Mucosa of descending colon (tissue), 3 donors: ENCODE measurements around the gene NR1H4. TPM values are rescaled to one million over a fixed set of nuclear protein-coding genes. Genes with fewer than 3 reads are reported as not detected.

ENCODE experiments used
- ATAC-seq: fragments of 200-7000 bp; cut with Tn5 transposase; one replicate; pipeline ENCODE4 v1.9.1; 2020; ENCODE audit warnings: mild to moderate bottlenecking, moderate library complexity
- DNase-seq, 3 donors: peaks; one replicate each; pipeline ENCODE4 v3.0.0-alpha.2; 2020
- H3K36me3 ChIP-seq: fragments of 200-600 bp; one replicate; pipeline ENCODE4 v1.8.0; 2021; ENCODE audit warnings: low read depth, mild to moderate bottlenecking
- H3K4me1 ChIP-seq: fragments of 200-600 bp; one replicate; pipeline ENCODE4 v1.8.0; 2021; ENCODE audit warnings: low read depth, mild to moderate bottlenecking
- H3K4me3 ChIP-seq: fragments of 200-600 bp; one replicate; pipeline ENCODE4 v1.8.0; 2021; ENCODE audit warnings: mild to moderate bottlenecking
- H3K9me3 ChIP-seq: fragments of 200-600 bp; one replicate; pipeline ENCODE4 v1.8.0; 2021; ENCODE audit warnings: mild to moderate bottlenecking
- intact Hi-C, 2 donors: fragments of 100-400 bp; cut with DNase I in 1 of 2; cut with micrococcal nuclease in 1 of 2; formaldehyde crosslinking; loops; one replicate each; pipeline versions ENCODE4 v1.11.0 to v1.11.1; 2022; cut with DNase I, micrococcal nuclease
- total RNA-seq, 3 donors: library from RNA; stranded (reverse); fragmentation: NEBNext Ultra II Directional in 2 of 3; extraction: Animal tissue kit (Norgen Biotek cat#: 25700) in 2 of 3; gene quantifications; one replicate each; pipeline versions ENCODE4 v1.2.1 to v1.2.4, GENCODE V29; 2021 to 2023
- TF ChIP-seq, protein P1 (sequence below): fragments of 200-600 bp; IDR thresholded peaks from one replicate; pipeline ENCODE4 v1.8.0; 2022; ENCODE audit warnings: antibody characterized with exemption, mild to moderate bottlenecking
- donor health status: DM: no; HTN: no; CAD: no; lungs with moderate emphysema.
- donor health status: DM: no; HTN: no; CAD: no.
- donor health status: DM: no; HTN: yes; CAD: no.

NR1H4 gene
- total RNA-seq, 3 donors from 2014 or later = 9.4 to 17.6 (median 13.8) TPM

DNA sequence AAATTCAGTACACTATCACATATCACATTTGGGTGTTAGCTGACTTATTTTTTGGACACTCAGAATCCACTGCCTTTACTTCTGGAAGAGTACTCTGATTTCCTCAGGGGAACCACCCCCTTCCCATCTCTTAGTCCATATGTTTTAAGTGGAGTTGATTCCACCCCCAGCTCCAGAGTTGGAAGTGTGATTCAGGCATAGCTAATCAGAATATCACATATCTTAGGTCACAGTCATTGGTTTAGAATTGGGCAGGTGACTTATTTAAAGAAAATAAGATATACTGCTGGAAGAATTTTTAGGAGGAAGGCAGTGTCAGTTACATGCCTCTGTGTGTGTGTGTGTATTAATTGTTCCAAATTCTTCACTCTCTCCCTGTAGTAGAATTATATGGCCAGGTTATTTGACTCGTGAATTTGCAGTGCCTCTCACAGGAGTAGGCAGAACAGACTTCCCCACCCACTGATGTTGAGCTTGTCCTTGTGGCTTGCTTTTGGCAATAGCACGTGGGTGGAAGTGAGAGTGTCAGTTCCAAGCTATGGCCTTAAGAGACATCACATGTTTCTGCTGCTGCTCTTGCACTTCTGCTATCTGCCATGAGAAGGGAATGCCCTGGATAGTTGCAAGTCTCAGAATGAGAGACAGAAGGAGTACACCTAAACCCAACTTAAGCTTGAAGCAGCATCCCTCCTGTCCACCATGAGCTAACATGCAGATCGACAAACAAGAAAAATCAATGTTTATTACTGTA is 93.4 kb downstream of the NR1H4 start:
- DNase-seq (peak in 1 of 3 donors; percentile 40), ATAC-seq (peak; percentile 49)
- H3K36me3 ChIP-seq = no peaks in the 10 kb centered on the region
- no peak overlapping the region for H3K4me3 ChIP-seq
- no peaks in the 10 kb centered on the region for H3K4me1 ChIP-seq
- TF ChIP-seq, protein P1, sequence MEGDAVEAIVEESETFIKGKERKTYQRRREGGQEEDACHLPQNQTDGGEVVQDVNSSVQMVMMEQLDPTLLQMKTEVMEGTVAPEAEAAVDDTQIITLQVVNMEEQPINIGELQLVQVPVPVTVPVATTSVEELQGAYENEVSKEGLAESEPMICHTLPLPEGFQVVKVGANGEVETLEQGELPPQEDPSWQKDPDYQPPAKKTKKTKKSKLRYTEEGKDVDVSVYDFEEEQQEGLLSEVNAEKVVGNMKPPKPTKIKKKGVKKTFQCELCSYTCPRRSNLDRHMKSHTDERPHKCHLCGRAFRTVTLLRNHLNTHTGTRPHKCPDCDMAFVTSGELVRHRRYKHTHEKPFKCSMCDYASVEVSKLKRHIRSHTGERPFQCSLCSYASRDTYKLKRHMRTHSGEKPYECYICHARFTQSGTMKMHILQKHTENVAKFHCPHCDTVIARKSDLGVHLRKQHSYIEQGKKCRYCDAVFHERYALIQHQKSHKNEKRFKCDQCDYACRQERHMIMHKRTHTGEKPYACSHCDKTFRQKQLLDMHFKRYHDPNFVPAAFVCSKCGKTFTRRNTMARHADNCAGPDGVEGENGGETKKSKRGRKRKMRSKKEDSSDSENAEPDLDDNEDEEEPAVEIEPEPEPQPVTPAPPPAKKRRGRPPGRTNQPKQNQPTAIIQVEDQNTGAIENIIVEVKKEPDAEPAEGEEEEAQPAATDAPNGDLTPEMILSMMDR = no peak
- no peaks in the 10 kb centered on the region for H3K9me3 ChIP-seq
- intact Hi-C loops = no loop called here

DNA sequence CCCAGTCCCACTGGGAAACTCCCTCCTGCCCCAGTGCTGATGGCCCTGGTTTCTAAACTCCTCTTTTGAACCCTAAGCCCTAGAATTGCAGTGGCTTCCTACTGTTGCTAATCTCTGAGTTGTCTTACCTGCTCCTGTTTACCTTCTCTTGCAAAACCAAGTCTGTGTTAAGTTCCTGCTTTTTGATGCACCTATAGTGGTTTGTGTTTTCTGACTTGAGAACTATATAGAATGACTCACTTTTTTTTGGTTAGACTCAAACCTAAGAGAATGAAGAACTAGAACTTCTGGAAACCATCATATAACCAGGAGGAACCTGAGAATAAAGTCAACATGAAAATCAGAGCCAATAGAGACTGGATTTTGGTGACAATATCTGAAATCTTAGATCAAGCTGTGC is 94.3 kb downstream of the NR1H4 start:
- Histone ChIP-seq H3K4me1 (no peaks in the 10 kb centered on the region), H3K9me3 (no peaks in the 10 kb centered on the region), H3K36me3 (no peaks in the 10 kb centered on the region), H3K4me3 (no peak overlapping the region)
- TF ChIP-seq, protein P1 = no peak
- ATAC-seq (no peak), DNase-seq (no peak)
- intact Hi-C loops = no loop called here

DNA sequence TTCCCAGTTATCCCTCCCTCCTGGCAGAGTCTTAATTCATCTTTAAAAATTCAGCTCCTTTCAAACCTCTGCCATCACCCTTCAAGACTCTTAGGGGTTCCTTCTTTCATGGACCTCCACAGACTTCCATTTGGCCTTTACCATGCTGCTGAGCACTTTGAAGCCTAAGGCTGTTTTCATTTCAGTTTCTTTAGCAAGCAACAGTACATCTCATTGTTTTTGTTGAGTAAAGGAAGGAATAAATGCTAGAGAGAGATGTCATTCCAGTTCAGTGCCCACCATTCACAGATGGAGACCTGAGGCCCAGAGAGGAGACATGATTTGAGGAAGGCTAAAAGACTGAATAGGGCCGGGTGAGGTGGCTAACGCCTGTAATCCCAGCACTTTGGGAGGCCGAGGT is 98.5 kb downstream of the NR1H4 start:
- Histone ChIP-seq H3K4me1 (peaks cover 11% of the 10 kb centered on the region), H3K4me3 (no peak overlapping the region), H3K9me3 (no peaks in the 10 kb centered on the region), H3K36me3 (no peaks in the 10 kb centered on the region)
- DNase-seq = no peak
- intact Hi-C loops = no loop called here
- TF ChIP-seq, protein P1 = no peak
- no peak for ATAC-seq

DNA sequence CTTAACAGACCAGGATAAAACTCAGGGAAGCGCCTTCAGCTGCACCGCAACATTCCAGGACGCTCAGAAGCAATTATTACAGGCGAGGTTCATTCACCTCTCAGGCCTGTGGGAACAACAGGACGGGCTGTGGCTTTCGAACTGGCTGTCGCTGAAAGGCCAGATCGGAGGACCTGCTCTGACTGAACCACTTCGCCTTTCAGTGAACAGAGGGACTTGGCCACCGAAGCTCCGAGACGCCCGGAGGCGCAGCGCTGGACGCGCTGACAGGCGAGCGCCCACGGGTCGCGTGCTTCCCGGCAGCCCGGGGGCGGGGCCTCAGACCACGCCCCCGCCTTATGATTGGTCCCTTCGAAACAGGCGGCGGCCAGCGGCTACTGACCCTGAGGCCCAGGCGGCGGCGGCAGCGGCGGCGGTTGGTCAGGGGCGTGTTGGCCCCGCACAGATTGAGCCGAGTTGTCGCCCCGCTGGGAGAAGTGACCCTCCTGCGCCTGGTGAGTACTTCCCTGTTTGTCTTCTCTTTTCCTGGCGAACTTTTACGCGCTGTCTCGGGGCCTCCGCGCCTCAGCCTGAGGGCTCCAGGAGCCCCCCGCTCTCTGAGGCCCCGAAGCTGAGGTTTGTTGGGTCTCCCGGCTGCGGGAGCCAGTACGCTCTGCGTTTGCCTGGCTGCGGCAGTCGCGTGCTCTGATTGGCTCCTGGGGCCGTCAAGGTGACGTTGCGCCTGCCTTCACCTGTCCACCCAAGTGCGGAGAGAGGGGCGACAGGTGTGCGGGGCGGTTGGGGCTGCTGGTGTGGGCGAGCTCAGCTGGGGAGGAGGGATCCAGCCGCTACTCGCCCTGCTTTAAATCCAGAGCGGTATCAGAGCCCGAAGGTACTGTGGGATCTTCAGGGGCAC is 99.9 kb downstream of the NR1H4 start, which contains the start of gene GAS2L3:
Gene GAS2L3 (plus strand): TSS at position 393 of the 895 bp plus-strand sequence. CDS start 21,221 bp downstream, outside the sequence.
- ATAC-seq = peak; percentile 97
- no peaks in the 10 kb centered on the region for H3K36me3 ChIP-seq
- H3K9me3 ChIP-seq = no peaks in the 10 kb centered on the region
- H3K4me3 ChIP-seq = peak within 1 kb of the TSS; percentile 50
- TF ChIP-seq, protein P1 = no peak
- intact Hi-C loops = no loop called here
- H3K4me1 ChIP-seq = peaks cover 11% of the 10 kb centered on the region
- DNase-seq = peak; percentile 92 to 95 (median 94)

DNA sequence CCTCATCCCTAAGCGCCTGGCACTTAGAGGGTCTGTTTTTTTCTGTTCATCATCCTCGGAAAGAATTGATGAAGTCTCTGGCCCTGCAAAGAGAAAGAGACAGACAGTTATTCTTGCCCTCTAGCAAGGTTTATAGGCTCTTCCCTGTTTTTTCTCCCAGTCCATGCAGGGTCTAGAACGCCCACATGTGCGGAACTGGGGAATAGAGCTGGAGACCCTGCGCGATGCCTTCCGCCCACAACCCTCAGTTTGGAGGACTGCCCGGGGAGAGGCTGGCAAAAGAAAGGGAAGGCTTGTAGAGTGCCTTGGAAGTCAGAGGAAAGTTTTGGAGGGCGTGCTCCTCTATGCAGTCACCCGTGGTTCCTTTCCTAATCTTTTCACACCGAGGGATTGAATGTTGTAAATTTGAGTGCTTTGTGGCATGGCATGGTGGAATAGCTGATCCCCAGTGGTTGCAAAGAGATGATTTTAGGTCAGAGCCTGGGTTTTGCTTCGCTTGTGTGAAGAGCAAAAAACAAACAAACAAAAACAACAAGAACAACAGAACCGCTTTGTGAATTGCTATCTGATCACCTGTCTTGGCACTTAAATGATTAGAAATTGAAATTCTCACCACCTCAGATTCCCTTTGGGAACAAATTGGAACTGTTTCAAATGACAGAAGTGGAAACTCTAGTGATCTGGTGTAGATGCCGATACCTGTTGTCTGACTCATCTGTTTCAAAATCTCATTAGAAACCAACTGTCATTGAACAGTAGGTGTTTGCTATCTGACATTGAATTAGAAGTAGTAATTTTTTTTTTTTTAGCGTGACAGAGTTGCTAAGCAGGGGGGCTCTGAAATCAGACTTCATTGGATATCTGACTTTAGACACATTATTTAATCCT is 100.8 kb downstream of the NR1H4 start:
- DNase-seq = peak in 2 of 3 donors; percentile 27 to 53
- H3K4me1 ChIP-seq = peaks cover 11% of the 10 kb centered on the region
- no peaks in the 10 kb centered on the region for H3K9me3 ChIP-seq
- peak; percentile 2 for ATAC-seq
- TF ChIP-seq, protein P1 = no peak
- intact Hi-C loops = no loop called here
- no peaks in the 10 kb centered on the region for H3K36me3 ChIP-seq
- H3K4me3 ChIP-seq = peak overlapping the region; percentile 50
